ENCODE results near the gene CLDN20.
A peak's percentile ranks its signal among the peaks of the same experiment; 100 is the strongest.

CLDN20 gene

DNA sequence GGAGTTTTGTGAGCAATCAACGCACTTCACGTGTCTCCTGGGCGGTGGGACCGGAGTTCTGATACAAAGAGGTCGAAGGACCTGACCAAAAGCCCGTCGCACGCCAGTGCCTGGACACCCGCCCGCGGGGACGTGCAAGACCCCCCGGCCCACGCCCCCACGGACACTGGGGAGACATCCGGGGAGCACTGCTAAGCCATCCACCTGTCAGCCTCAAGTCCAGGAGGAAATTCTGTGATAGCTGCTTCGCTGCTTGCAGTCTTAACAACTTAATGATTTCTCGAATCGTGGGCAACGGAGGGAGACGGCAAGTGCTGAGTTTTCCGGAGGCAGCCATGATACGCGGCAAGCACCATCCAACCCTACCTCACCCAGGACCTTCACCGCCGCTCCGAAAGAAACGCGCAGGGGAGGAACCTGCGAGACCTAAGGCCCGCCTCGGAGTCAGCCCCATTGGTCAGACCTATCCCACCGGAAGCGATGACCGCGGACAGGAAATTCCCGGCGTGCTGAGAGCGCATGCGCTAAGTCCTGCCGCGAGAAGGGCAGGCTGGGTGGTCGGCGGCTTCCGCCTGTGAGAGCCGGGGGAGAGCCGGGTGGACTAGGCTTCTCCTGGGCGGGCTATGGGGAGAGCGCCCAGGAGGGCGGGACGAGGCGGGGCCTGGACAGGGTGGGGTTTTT lies 50.4 kb downstream of the CLDN20 start, which contains the start of gene TFB1M:
TFB1M (minus strand) TSS at position 393 of the 681 bp plus-strand sequence; CDS start at position 337, 56 bp downstream.
- DNase-seq: peak; percentile 98

DNA sequence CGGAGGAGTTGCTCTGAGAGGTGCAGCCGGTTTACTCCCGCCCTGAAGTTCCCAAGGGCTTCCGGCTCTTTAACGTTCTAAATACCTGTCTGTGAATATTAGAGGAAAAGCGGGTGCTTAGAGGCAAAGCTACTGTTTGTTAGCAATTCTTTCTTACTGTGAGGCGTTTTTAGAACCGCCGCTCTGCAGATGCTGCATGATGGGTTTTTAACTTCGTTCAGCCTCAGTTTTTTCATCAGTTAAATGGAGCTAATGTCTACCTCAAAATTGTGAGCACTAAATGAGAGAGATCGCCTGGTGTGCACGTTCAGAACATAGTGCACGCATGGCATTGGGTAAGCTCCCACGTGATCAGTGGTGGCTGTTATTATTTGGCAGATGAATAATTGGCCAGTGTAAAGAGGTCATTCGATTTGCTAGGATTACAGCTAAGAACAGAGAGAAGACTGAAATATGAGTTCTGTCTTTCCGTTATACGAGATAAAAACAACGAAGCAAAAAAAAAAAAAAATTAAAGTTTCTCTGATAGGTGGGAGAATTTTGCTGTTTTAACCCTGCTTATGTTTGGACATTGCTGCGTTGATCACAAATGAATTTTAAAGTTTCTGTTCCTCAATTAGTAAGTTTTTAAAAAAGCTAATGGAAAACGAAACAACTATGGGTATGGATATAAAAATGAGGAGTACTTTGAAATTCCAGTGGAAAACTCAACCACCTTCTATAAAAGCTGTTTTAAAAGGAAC lies 51.1 kb downstream of the CLDN20 start:
- DNase-seq: peak; percentile 58 to 76

GRCh38 chr6:155315516-155315871 lies 51.7 kb downstream of the CLDN20 start:
- no peak for DNase-seq

DNA sequence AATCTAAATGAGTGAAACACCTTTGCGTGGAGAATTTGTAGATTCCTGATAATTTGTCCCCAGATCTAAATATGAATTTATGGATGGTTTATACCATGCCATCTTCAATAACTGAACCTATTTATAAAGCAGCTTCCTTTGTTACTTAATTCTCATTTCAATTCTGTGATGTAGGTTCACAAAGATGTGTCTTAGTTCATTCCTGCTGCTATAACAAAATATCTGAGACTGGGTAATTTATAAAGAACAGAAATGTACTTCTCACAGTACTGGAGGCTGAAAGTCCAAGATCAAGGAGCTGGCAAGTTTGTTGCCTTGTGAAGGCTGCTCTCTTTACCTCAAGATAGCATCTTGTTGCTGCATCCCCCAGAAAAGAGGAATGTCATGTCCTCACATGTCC lies 52.6 kb downstream of the CLDN20 start:
- DNase-seq: no peak

GRCh38 chr6:155317186-155317585 lies 53.4 kb downstream of the CLDN20 start:
- DNase-seq: peak in 1 of 2 donors; percentile 27

GRCh38 chr6:155319902-155320301 lies 56.1 kb downstream of the CLDN20 start:
- DNase-seq: no peak

DNA sequence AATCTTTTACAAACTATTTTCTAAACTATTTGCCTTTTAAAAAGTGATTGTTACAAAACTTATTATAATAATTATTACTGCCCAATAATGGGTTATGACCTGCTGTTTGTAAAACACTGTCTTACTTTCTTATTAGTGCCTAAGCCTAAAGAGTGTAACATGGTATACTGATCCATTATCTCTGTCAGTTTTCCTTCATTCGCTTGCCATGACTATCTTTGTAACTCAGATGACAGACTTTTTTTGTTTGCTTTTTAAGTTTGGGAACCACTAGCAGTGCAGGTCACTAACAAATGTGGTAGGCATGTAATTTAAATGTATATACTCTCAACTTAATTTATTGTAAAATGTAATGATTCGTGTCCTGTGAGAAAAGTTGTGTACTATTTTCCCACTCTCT lies 60.4 kb downstream of the CLDN20 start:
- no peak for DNase-seq

GRCh38 chr6:155324993-155325392 lies 61.2 kb downstream of the CLDN20 start:
- DNase-seq: no peak

GRCh38 chr6:155325700-155326516 lies 62.1 kb downstream of the CLDN20 start:
- DNase-seq: no peak

All from CD4-positive, alpha-beta T cell treated with Interferon alpha-2 for 1 hour (primary cell).